GM12891 (cell line): ENCODE results near the gene POU2F1.

Experiments used
- PAX5 ChIP-seq: IDR thresholded peaks from 2 replicates; pipeline ENCODE4 v1.6.1; 2011; ENCODE audit warnings: low read length, moderate library complexity, mild to moderate bottlenecking; ENCODE audit not compliant: insufficient read depth, severe bottlenecking
- POLR2A ChIP-seq: IDR thresholded peaks from 2 replicates; pipeline ENCODE4 v1.6.1; 2011; ENCODE audit warnings: low read depth, low read length, control low read depth
- POLR2AphosphoS5 ChIP-seq: IDR thresholded peaks from 2 replicates; pipeline ENCODE4 v1.6.1; 2011; ENCODE audit warnings: low read depth, low read length, control low read depth
- TAF1 ChIP-seq: IDR thresholded peaks from 2 replicates; pipeline ENCODE4 v1.6.1; 2011; ENCODE audit warnings: low read depth, low read length, control low read depth

GRCh38 chr1:167220537-167221125, at the start of gene POU2F1:
- TF ChIP-seq POLR2AphosphoS5 (no peak), POLR2A (peak; percentile 72; the same call in 1 of the 2 replicates), PAX5 (no peak), TAF1 (peak; percentile 81; the same call in 1 of the 2 replicates)
